NCI-H128 (cell line): ENCODE data around the gene NBAS.
"Not testable (repeated sequence)": the region's sequence is repeated elsewhere in the genome, so short reads cannot be mapped to it uniquely, and the experiment has no call there.

Experiments used
- DNase-seq: peaks from one replicate; lab custom pipeline; 2025; ENCODE audit not compliant: unreplicated experiment; lab: John Stamatoyannopoulos, UW

NBAS gene

DNA sequence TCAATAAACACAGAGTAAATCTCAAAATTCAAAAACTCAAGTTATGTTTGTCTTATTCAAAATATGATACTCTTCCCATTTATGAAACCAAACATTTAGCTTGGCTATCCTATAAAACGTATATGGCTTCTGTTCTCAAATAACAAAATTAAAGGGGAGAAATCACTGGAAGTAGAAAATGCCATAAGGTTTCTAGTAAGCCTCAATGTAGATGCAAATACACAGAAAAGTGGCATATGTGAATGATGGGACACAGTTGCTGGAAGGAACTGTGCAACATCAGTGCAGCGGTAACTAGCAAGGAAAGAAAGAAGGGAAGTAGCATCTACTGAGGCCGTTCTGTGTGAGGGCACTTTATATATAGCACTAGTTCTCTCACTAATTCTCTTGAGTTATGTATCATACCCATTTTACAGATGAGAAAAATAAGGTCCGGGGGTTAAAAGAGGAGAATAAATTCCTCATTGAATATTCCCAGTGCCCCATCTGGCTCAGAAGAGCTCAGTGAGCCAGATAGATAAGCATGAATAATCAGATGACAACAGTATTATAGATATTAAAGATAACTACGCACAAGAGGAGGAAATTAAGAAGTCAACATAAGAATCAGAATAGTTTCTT is 27.2 kb downstream of the NBAS start:
- DNase-seq, result no peak

DNA sequence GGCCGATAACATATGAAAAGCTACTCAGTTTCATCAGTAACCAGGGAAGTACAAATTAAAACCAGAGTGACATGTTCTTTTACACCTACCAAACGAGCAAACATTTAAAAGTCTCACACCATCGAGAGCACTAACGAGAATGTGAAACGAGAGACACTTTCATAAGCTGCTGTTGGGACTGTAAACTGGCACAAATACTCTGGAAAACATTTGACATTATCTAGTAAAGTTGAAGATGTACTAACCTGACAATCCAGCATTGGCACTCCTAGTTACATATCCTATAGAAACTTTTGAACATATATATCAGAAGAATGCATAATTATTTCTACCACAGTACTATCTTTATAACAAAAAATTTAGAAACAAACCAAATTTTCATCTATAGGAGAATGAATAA is 28.1 kb downstream of the NBAS start:
- DNase-seq, result no peak

GRCh38 chr2:15531095-15531854 is 29.9 kb downstream of the NBAS start:
- DNase-seq, result no peak

DNA sequence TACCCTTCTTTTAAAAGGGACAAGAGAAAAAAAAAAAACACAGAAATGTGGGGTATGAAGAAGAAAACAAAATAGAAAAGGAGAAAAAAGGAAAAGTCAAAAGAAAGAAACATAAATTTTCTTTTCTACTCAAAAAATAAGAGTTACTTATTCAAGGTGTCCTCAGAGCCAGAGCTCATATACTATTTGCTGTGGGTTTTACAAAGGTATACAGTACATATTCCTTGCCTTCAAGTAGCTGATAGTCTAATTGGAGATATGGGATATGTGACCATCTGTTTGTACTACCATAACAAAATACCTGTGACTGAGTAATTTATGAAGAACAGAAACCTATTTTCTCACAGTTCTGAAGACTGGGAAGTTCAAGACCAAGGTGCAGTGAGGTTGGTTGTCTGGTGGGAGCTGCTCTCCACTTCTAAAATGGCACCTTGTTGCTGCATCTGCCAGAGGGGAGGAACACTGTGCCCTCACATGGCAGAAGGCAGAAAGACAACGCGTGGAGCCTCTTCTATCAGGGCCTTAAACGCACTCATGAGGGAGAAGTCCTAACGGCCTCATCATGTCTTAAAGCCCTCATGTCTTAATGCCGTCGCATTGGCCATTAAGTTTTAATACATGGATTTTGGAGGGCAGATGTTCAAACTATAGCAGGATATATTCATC is 33.9 kb downstream of the NBAS start:
- no peak for DNase-seq

- DNase-seq, result no peak
These were observed 39.4 kb downstream of the NBAS start for GRCh38 chr2:15521641-15522181.

- no peak for DNase-seq
These were observed 40.8 kb downstream of the NBAS start for GRCh38 chr2:15520346-15520745.

DNA sequence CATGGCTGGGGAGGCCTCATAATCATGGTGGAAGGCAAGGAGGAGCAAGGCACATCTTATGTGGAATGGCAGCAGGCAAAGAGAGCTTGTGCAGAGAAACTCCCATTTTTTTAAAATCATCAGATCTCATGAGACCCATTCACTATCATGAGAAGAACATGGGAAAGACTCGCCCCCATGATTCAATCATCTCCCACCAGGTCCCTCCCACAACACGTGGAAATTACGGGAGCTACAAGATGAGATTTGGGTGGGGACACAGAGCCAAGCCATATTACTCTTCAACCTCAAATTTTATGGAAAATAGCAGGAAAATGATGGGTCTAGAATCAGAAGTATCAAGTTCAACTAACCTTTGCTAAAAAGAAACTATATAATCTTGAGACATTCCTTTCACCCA is 42.4 kb downstream of the NBAS start:
- DNase-seq, result not testable (repeated sequence)

DNA sequence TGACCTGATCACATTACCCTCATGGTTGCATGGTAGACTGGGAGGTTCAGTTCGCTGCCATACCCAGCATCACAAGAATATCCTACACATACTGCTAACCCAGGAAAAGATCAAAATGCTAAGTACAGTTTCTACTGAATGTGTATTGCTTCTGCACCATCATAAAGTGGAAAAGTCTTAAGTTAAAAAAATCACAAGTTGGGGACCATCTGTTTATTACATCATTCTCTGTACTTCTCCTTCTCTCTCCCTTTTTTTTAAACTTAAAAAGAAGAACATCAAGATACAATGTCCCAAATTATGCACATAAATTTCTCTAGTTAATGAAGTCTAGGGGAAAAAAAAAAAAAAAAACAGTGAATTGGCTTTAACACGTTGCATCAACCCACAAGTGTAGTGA is 43.3 kb downstream of the NBAS start:
- no peak for DNase-seq

GRCh38 chr2:15511686-15512085 is 49.4 kb downstream of the NBAS start:
- no peak for DNase-seq

DNA sequence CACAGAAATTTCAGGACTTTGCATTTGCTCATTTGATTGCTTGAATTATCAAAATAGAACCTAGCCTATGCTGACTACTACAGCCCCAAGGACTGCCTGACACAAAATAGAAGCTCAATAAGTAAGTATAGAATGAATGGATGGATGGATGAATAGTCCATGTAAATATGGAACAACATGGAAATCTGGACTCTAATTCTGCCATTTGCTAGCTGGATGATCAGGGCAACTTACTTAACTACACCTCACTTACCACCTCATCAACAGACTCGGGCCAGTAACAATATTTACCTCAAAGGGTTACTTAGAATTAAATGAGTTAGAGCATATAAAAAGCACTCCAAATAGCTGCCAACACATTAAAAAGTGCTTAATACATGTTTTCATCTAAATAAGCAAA is 50.6 kb downstream of the NBAS start:
- DNase-seq, result no peak

DNA sequence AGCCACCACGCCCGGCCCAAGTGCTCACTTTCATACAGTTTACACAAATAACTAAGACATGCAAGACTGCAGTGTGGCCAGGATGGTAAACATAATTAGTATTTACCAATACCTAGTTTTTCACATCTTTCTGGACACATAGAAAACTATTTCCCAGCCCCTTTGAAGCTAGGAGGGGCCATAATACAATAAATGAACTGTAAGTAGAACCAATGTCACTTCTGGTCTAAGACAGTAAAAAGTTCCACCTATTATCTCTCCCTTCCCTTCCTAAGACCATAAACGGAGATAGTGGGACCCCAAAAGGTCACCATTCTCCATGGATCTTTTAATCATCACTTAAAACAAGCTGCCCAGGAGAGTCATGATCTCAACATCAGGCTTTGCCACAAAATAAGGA is 51.0 kb downstream of the NBAS start:
- no peak for DNase-seq

- DNase-seq, result no peak
These were observed 53.4 kb downstream of the NBAS start for GRCh38 chr2:15507697-15508096.

DNA sequence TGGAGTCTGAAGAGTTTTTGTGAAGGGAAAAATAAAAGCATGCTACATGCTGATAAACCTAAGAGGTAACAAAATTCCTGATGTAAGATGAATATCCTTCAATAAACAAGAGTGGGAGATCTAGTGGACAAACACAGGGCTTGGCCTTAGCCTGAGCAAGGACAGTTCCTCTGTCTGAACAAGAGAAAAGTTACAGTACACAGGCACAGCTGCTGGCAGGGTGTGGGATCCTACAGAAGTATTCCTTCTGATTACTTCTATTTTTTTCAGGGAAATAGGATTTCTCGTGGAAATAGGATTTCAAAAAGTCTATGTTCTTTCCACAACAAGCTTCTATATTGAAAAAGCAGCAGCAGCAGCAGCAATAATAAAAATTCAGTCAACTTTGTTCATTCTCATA is 54.1 kb downstream of the NBAS start:
- DNase-seq, result no peak

- no peak for DNase-seq
These were observed 54.8 kb downstream of the NBAS start for GRCh38 chr2:15506229-15506819.

DNA sequence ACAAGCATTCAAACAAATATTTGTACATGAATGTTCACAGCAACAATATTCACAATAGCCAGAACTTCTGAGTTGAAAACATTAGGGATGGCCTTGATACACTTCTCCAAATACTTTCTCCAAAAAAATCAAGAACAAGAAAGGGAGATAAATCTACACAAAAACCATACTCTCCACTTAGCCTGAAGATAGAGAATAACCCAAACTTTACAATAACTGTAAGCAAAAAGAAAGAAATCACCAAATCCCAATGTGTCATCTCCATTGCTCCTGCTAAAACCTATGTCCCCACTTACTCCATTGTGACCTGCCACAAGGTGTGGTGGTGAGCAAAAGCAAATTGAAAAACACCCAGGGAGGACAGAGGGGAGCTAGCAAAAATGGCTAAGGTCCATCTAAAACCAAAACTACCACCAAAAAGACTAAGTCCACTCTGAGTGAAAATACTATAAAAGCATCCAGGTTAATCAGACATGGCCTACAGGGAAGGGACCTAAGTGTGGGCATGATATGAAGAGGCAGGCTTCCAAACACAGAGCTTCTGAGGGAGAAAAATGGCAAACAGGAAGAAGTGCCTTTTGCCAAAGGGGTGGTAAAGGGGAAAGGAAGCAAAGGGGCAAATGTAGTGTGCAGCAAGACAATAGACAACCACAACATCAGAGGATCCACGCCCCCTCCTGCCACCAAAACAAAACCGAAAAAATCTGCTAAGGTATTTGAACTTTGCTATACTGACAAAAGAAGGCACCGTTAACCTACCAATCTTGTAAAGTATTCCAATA is 56.1 kb downstream of the NBAS start:
- no peak for DNase-seq

- not testable (repeated sequence) for DNase-seq
These were observed 61.9 kb downstream of the NBAS start for GRCh38 chr2:15499251-15499650.

- DNase-seq, result no peak
These were observed 62.6 kb downstream of the NBAS start for GRCh38 chr2:15498554-15498953.

DNA sequence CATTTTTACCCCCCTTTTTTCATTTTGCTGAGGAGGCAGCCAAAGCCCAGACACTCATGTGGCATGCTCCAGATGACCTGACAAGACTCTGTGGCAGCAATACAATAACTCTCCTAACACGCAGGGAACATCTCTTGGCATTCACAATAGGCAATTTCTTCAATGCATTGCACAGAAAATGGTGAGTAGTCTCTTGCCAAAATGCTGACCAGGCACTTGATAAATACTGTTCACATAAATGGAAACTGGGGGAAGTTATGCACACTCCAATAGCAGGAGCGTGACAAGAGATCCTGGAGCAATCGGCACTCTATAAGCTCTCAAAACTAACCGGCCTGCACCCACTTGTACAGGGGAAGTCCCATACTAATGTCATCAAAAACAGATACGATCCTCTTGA is 66.3 kb downstream of the NBAS start:
- DNase-seq, result no peak

DNA sequence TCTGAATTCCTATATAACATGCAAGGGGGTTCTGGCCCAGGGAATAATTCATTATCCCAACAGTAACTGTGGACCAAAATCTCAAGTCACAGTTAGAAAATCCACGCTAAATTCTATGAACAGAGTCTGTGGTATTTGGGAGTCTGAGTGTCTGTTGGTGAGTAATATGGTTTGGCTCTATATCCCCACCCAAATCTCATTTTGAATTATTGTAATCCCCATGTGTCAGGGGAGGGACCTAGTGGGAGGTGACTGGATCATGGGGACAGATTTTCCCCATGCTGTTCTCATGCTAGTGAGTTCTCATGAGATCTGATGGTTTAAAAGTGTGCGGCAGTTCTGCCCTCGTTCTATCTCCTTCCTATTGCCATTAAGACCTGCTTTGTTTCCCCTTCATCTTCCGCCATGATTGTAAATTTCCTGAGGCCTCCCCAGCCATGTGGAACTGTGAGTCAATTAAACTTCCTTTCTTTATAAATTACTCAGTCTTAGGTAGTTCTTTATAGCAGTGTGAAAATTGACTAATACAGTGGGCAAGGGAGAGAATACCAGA is 68.3 kb downstream of the NBAS start:
- DNase-seq, result no peak

DNA sequence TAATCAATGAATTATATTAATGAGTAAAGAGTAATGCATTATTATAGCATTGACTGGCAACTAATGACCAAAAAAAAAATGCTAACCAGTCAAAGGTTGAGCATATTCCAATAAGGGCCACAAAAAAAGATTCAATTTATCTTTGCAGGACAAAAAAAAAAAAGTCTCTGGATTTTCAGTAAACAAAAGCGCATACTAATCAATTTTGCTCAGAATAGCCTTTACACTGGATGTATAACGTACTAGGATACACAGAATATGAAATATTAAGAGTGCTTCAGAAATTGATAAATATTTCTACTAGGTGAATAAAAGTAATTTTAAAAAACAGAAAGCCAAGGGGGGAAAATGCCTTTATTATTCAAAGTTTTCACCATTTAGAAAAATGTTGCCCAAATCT is 74.4 kb downstream of the NBAS start:
- no peak for DNase-seq

- no peak for DNase-seq
These were observed 75.2 kb downstream of the NBAS start for GRCh38 chr2:15485949-15486348.
